B cell (primary cell): ENCODE data around the gene GTSF1L.

Experiments
- EZH2 ChIP-seq: IDR thresholded peaks from 2 replicates; pipeline ENCODE4 v1.6.1; 2012; ENCODE audit warnings: borderline replicate concordance, low read depth, mild to moderate bottlenecking, moderate library complexity, low read length; ENCODE audit not compliant: insufficient read depth, poor library complexity, severe bottlenecking
- TF ChIP-seq, protein P1 (sequence below): fragments of 200-600 bp; IDR thresholded peaks from one replicate; pipeline ENCODE4 v1.8.0; 2022; ENCODE audit warnings: antibody characterized with exemption, mild to moderate bottlenecking

DNA sequence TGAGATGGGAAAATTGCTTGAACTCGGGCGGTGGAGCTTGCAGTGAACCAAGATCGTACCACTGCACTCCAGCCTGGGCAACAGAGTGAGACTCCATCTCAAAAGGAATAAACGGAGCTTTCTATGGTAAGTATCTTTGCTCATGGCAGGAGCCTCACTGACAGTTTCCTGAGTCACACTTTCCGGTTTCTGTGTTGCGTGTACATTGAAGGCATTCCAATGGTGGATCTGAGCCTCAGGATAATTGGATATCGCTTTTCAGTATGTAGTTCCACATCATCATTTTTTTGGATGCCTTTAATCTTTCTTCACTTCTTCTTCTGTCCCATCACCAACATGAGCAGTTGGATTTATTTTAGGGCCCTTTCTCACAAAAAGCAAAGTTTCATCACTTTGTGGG lies 28.6 kb upstream of the GTSF1L start:
- TF ChIP-seq, protein P1, sequence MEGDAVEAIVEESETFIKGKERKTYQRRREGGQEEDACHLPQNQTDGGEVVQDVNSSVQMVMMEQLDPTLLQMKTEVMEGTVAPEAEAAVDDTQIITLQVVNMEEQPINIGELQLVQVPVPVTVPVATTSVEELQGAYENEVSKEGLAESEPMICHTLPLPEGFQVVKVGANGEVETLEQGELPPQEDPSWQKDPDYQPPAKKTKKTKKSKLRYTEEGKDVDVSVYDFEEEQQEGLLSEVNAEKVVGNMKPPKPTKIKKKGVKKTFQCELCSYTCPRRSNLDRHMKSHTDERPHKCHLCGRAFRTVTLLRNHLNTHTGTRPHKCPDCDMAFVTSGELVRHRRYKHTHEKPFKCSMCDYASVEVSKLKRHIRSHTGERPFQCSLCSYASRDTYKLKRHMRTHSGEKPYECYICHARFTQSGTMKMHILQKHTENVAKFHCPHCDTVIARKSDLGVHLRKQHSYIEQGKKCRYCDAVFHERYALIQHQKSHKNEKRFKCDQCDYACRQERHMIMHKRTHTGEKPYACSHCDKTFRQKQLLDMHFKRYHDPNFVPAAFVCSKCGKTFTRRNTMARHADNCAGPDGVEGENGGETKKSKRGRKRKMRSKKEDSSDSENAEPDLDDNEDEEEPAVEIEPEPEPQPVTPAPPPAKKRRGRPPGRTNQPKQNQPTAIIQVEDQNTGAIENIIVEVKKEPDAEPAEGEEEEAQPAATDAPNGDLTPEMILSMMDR: no peak
- no peak for TF ChIP-seq EZH2
